ENCODE data around the gene ACAD8. TPM values are rescaled to one million over a fixed set of nuclear protein-coding genes. Genes with fewer than 3 reads are reported as not detected.

The ACAD8 gene
- total RNA-seq, 6 donors from 2014 or later, result 27.7 to 64.4 (median 36.9) TPM

DNA sequence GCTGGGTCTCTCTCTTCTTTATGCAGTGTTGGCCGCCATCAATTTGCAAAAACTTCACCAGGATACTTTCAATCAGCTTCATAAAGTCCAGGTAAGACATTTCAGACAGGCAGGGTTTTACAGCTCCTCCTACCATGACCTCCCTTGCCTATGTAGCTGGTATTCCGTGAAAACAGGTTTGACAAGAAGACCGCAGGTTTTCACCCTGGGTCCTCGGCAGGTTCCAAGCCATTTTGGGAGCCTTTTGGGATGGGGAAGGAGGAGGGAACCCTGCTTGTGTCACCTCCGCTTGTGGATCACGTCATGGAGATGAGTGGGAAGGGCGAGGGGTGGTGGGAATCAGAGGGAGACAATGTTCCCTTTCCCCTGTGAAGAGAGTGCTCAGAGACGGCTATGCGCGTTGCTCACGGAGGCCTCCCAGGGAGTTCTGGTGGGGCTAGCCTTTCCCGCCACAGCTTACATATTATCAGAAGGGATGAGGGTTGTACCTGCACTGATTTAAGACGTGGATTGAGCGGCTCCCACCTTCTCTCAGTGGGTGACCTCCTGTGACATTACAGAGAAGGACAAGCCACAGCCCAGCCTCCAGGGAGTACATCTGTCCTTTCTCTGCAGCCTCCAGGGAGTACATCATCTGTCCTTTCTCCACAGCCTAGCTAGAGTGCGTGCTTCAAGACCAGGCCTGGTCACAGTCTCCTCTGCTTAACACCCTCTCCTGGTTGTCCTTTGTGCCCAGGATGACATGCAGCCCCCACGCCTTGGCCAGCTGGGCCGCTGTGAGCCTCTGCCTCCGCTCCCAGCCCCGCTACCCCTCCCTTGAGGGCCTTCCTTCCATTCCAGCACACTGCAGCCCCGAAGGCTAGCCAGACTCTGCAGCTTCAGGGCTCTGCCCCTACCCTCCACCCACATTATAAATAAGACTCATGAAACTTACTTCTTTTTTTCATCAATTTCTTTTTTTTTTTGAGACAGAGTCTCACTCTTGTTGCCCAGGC, 40.0 kb downstream of the ACAD8 start:
- H3K27me3 ChIP-seq, result no peaks in the 10 kb centered on the region
- no peaks in the 10 kb centered on the region for H3K9me3 ChIP-seq
- WGBS, 2 donors, result 76 to 80% methylated on average over 20 of the region's 20 CpGs
- H3K4me3 ChIP-seq, result no peak overlapping the region
- H3K4me1 ChIP-seq, result no peaks in the 10 kb centered on the region
- TF ChIP-seq, protein P1, sequence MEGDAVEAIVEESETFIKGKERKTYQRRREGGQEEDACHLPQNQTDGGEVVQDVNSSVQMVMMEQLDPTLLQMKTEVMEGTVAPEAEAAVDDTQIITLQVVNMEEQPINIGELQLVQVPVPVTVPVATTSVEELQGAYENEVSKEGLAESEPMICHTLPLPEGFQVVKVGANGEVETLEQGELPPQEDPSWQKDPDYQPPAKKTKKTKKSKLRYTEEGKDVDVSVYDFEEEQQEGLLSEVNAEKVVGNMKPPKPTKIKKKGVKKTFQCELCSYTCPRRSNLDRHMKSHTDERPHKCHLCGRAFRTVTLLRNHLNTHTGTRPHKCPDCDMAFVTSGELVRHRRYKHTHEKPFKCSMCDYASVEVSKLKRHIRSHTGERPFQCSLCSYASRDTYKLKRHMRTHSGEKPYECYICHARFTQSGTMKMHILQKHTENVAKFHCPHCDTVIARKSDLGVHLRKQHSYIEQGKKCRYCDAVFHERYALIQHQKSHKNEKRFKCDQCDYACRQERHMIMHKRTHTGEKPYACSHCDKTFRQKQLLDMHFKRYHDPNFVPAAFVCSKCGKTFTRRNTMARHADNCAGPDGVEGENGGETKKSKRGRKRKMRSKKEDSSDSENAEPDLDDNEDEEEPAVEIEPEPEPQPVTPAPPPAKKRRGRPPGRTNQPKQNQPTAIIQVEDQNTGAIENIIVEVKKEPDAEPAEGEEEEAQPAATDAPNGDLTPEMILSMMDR (IDR thresholded peaks at IDR 0.05), result no peak
- TF ChIP-seq POLR2A (IDR thresholded peaks at IDR 0.05) (no peak), EP300 (IDR thresholded peaks at IDR 0.05) (no peak), POLR2AphosphoS5 (IDR thresholded peaks at IDR 0.05) (no peak)
- ATAC-seq (ENCODE audit: low FRiP score in 2 of 2), result peak; percentile 14 to 53
- H3K27ac ChIP-seq, result no peak overlapping the region
- H3K36me3 ChIP-seq, result no peaks in the 10 kb centered on the region
- DNase-seq, result peak in 1 of 2 donors; percentile 66

DNA sequence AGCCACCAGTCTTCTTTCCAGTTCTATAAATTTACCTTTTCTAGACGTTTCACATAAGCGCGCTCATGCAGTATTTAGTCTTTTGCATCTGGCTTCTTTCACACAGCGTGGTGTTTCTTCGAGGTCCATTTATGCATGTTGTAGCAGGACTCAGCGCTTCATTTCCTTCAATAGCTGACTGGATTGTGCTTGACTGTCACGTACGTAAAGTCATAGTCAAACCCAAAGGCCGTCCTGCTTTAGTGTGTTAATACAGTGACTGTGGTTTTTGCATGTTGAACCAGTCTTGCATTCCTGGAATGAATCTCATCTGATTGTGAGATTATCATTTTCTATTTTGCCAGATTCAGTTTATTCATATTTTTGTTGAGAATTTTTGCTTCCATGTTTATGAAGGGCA, 41.3 kb downstream of the ACAD8 start:
- no peak for ATAC-seq (ENCODE audit: low FRiP score in 2 of 2)
- Histone ChIP-seq H3K36me3 (no peaks in the 10 kb centered on the region), H3K27me3 (no peaks in the 10 kb centered on the region), H3K9me3 (no peaks in the 10 kb centered on the region), H3K27ac (no peak overlapping the region), H3K4me1 (no peaks in the 10 kb centered on the region), H3K4me3 (no peak overlapping the region)
- DNase-seq, result no peak
- WGBS, 2 donors, result 85 to 93% methylated on average over 9 of the region's 9 CpGs
- TF ChIP-seq POLR2AphosphoS5 (IDR thresholded peaks at IDR 0.05) (no peak), EP300 (IDR thresholded peaks at IDR 0.05) (no peak), POLR2A (IDR thresholded peaks at IDR 0.05) (no peak)
- TF ChIP-seq, protein P1 (IDR thresholded peaks at IDR 0.05), result no peak

DNA sequence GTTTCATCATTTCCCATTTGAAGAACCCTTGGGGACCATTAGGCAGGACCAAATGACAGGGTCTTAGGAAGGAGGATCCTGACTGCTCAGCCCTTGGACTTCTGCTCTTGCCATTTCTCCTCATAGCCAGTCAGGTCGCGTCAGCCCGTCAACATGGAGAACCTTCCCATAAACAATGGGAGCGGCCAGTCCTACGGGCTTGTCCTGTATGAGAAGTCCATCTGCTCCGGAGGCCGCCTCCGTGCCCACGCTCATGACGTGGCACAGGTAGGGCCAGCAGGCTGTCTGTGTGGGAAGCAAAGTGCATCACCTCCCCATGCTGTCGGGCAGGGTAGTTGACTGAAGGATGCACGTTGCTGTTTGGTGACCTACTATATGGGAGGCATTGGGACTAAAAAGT, 58.9 kb downstream of the ACAD8 start:
- WGBS, 2 donors, result 86% methylated on average over 12 of the region's 12 CpGs; no CpG with 5 or more reads in 1 of the 2 donors

DNA sequence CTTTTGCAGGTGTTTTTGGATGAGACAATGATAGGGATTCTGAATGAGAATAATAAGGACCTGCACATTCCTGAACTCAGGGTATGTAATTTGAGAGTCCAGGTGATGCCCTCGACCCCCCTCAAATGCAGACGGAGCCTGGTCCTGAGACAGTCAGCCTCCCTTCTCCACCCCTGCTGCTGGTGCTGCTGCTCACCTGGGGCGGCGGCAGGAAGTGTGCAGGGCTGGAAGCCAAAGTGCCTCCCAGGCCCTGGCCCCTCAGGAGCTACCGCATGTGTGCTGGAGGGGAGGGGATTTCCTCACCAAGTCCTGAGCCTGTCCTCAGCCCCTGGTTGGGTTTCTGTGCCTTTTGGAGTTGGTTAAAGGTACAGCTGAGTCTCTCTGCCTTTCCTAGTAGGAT, 59.4 kb downstream of the ACAD8 start:
- Histone ChIP-seq H3K4me3 (no peak overlapping the region), H3K27ac (no peak overlapping the region), H3K4me1 (no peaks in the 10 kb centered on the region), H3K9me3 (peaks cover 0 to 11% (median 9%) of the 10 kb centered on the region in 4 donors), H3K27me3 (no peaks in the 10 kb centered on the region), H3K36me3 (no peaks in the 10 kb centered on the region)
- DNase-seq, result no peak
- no peak for ATAC-seq (ENCODE audit: low FRiP score in 2 of 2)
- TF ChIP-seq POLR2AphosphoS5 (IDR thresholded peaks at IDR 0.05) (no peak), EP300 (IDR thresholded peaks at IDR 0.05) (no peak), POLR2A (IDR thresholded peaks at IDR 0.05) (no peak)
- TF ChIP-seq, protein P1 (IDR thresholded peaks at IDR 0.05), result no peak
- 20 to 75% methylated on average over 1 to 5 of the region's 5 CpGs for WGBS, 2 donors

More for the DNA sequence above, 58.9 kb downstream of the ACAD8 start:
- DNase-seq (peak in 1 of 2 donors; percentile 55), ATAC-seq (ENCODE audit: low FRiP score in 2 of 2) (no peak)
- no peaks in the 10 kb centered on the region for H3K36me3 ChIP-seq
- no peak overlapping the region for H3K4me3 ChIP-seq
- no peak overlapping the region for H3K27ac ChIP-seq
- no peaks in the 10 kb centered on the region for H3K4me1 ChIP-seq
- peaks cover 0 to 7% (median 4%) of the 10 kb centered on the region in 4 donors for H3K9me3 ChIP-seq
- TF ChIP-seq, protein P1 (IDR thresholded peaks at IDR 0.05), result no peak
- TF ChIP-seq POLR2A (IDR thresholded peaks at IDR 0.05), result no peak
- no peak for TF ChIP-seq POLR2AphosphoS5 (IDR thresholded peaks at IDR 0.05)
- no peak for TF ChIP-seq EP300 (IDR thresholded peaks at IDR 0.05)
- no peaks in the 10 kb centered on the region for H3K27me3 ChIP-seq

Data from upper lobe of left lung (tissue), 6 donors.